PFSK-1 (cell line): ENCODE results near the gene PUDP.

Source experiments
- FOXP2 ChIP-seq: optimal IDR thresholded peaks from 2 replicates; pipeline ENCODE3; 2011; ENCODE audit warnings: borderline replicate concordance, control low read depth, inconsistent platforms; ENCODE audit not compliant: insufficient read depth; ENCODE audit errors: extremely low read length, extremely low read depth
- POLR2AphosphoS5 ChIP-seq: IDR thresholded peaks from 2 replicates; pipeline ENCODE4 v1.6.1; 2012; ENCODE audit warnings: low read depth, mild to moderate bottlenecking, control low read depth, low read length, moderate library complexity
- REST ChIP-seq, 2 experiments: IDR thresholded peaks; 2 replicates each; pipeline versions ENCODE4 v1.6.1 to v1.8.0; 2011 to 2012; ENCODE audit warnings: low read depth in 2 of 2, low read length in 2 of 2, control low read depth in 1 of 2, inconsistent platforms in 1 of 2, mild to moderate bottlenecking in 1 of 2, moderate library complexity in 1 of 2; ENCODE audit not compliant: insufficient read depth in 1 of 2
- SIN3A ChIP-seq: IDR thresholded peaks from 2 replicates; pipeline ENCODE4 v1.6.1; 2012; ENCODE audit warnings: mild to moderate bottlenecking, low read length, moderate library complexity, borderline replicate concordance; ENCODE audit not compliant: insufficient read depth
- TAF1 ChIP-seq: IDR thresholded peaks from 2 replicates; pipeline ENCODE4 v1.6.1; 2012; ENCODE audit warnings: low read length, control low read depth, borderline replicate concordance; ENCODE audit not compliant: insufficient read depth

DNA sequence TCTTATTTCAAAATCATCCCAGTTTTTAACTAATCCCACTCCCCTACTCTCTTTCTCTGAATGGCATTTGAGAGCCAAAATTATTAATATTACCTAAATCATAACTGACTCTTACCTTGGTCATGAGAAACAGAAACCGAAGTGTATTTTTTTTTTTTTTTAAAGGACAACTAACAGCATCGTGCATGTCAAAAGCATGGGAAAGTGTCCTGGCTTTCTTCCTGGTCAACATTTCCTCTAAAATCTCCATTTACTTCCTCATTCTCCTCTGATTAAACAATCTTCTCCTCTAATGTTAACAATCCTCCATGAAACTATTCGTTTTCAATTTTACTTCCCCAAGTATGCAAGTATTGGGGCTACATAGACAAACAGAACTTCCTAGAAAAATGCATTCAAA, 2.5 kb downstream of the PUDP start:
- no peak for TF ChIP-seq POLR2AphosphoS5
- TF ChIP-seq REST (IDR thresholded peaks at IDR 0.05; ENCODE audit: insufficient read depth in 1 of 2, low read depth in 2 of 2, low read length in 2 of 2) = no peak
- no peak for TF ChIP-seq SIN3A
- TF ChIP-seq TAF1 = no peak
- no peak for TF ChIP-seq FOXP2
